RWPE1 (cell line): ENCODE results near the gene PIH1D2.
"Not testable (repeated sequence)": the region's sequence is repeated elsewhere in the genome, so short reads cannot be mapped to it uniquely, and the experiment has no call there.

ENCODE experiments used
- CTCF ChIA-PET: fragments of 350-600 bp; sonication (Branson Sonifier 250); formaldehyde crosslinking; extraction: SDS; loops from one replicate; lab custom pipeline; 2021; lab: Yijun Ruan, JAX
- POLR2A ChIA-PET: fragments of 400-600 bp; formaldehyde crosslinking; extraction: SDS; loops from one replicate; lab custom pipeline; 2020; ENCODE audit warnings: antibody characterized with exemption; ENCODE audit not compliant: low non-redundant PET; lab: Yijun Ruan, JAX
- DNase-seq: peaks from one replicate; pipeline ENCODE4 v3.0.0; 2012; ENCODE audit warnings: low spot score
- H3K27ac ChIP-seq: fragments of 450-650 bp; 2 replicates; pipeline ENCODE4 v1.5.1; 2017
- CTCF ChIP-seq: fragments of 450-650 bp; conservative IDR thresholded peaks from 2 replicates; pipeline ENCODE4 v1.5.1; 2017; ENCODE audit warnings: low read depth, mild to moderate bottlenecking

Gene PIH1D2

GRCh38 chr11:112042161-112042960 lies 31.5 kb downstream of the PIH1D2 start:
- no peak for TF ChIP-seq CTCF
- ChIA-PET CTCF (interaction anchor here (0.6 to 0.8 kb wide), 3 partner anchors 109 to 343 kb away, joined by 3 to 4 read pairs (median 3); no protein-coding TSS in a partner anchor), POLR2A (no interaction called here)
- no peak overlapping the region for H3K27ac ChIP-seq
- DNase-seq = peak; percentile 18

DNA sequence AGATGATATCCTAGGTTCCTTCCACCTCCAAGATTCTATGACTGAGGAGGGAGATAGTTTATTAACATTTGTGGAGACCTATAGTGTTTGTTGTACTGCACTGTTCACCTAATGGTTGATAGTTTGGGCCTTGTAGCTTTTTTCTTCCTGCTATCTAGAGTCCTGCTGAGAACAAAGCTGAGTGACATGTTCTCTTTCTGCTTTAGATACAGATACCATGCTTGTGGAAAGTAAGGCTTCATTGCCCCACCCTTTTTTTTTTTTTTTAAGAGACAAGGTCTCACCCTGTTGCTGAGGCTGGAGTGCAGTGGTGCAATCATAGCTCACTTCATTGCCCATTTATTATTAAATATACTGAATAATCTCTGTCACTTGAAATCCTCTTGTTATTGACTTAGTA lies 36.3 kb downstream of the PIH1D2 start:
- H3K27ac ChIP-seq = no peak overlapping the region
- POLR2A ChIA-PET = no interaction called here
- no peak for DNase-seq
- no peak for TF ChIP-seq CTCF
- CTCF ChIA-PET = no interaction called here

DNA sequence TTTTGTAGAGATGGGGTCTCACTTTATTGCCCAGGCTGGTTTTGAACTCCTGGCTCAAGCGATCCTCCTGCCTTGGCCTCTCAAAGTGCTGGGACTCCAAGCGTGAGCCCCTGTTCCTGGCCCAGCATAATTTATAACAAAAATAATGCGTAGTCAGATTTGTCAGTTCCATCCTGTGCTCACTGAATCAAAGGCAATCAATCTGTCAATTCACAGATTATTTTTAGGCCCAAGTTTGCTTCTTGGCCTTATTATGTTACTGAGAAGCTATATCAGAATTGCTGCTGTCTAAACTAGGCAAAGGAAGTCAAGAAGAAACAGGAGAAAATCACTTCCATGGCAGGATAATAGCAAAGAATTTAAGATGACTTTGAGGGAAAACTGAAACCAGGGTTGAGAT lies 39.9 kb downstream of the PIH1D2 start:
- CTCF ChIA-PET = no interaction called here
- POLR2A ChIA-PET = interaction anchor here (0.7 kb wide), 1 partner anchor 9 kb away, joined by 6 read pairs; no protein-coding TSS in a partner anchor
- no peak for DNase-seq
- TF ChIP-seq CTCF = no peak
- H3K27ac ChIP-seq = no peak overlapping the region

- ChIA-PET CTCF (no interaction called here), POLR2A (no interaction called here)
- no peak for TF ChIP-seq CTCF
- H3K27ac ChIP-seq = no peak overlapping the region
- DNase-seq = no peak
Observed at GRCh38 chr11:112029460-112029859, 44.4 kb downstream of the PIH1D2 start.

DNA sequence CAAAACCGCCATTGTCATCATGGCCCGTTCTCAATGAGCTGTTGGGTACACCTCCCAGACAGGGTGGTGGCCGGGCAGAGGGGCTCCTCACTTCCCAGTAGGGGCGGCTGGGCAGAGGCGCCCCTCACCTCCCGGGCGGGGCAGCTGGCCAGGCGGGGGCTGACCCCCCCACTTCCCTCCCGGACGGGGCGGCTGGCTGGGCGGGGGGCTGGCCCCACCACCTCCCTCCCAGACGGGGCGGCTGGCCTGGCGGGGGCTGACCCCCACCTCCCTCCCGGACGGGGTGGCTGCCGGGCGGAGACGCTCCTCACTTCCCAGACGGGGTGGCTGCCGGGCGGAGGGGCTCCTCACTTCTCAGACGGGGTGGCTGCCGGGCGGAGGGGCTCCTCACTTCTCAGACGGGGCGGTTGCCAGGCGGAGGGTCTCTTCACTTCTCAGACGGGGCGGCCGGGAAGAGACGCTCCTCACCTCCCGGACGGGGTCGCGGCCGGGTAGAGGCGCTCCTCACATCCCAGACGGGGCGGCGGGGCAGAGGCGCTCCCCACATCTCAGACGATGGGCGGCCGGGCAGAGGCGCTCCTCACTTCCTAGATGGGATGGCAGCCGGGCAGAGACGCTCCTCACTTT lies 46.9 kb downstream of the PIH1D2 start:
- CTCF ChIA-PET, POLR2A ChIA-PET, DNase-seq, H3K27ac ChIP-seq: not testable (repeated sequence)

DNA sequence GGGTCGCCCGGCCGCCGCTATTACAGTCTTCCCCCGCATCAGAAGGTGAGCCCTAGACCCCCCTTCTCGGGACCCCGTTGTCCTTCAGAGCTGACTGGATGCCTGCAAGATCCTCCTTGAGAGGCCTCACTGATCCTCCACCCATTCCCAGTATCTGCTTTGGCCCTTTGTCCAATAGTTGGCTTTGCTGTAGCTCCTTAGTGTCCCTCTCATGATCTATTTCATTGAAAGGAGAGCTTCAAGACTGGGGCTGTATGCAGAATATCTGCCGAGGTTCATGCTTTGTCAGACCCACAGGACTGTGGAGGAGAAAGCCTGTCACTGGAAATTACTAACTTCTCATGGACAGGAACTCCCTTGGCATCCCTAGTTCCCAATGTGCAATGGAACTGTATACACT lies 48.1 kb downstream of the PIH1D2 start:
- ChIA-PET CTCF (no interaction called here), POLR2A (no interaction called here)
- peak overlapping the region; percentile 88 for H3K27ac ChIP-seq
- DNase-seq = peak; percentile 16
- TF ChIP-seq CTCF = no peak
